Activated CD8-positive, alpha-beta memory T cell treated with anti-CD3 and anti-CD28 coated beads for 24 hours (primary cell): ENCODE results near the gene ICAM5.
A peak's percentile ranks its signal among the peaks of the same experiment; 100 is the strongest.
"Not testable (repeated sequence)": the region's sequence is repeated elsewhere in the genome, so short reads cannot be mapped to it uniquely, and the experiment has no call there.

ENCODE experiments used
- DNase-seq: peaks from one replicate; pipeline ENCODE4 v3.0.0-alpha.2; 2020

The ICAM5 gene

DNA sequence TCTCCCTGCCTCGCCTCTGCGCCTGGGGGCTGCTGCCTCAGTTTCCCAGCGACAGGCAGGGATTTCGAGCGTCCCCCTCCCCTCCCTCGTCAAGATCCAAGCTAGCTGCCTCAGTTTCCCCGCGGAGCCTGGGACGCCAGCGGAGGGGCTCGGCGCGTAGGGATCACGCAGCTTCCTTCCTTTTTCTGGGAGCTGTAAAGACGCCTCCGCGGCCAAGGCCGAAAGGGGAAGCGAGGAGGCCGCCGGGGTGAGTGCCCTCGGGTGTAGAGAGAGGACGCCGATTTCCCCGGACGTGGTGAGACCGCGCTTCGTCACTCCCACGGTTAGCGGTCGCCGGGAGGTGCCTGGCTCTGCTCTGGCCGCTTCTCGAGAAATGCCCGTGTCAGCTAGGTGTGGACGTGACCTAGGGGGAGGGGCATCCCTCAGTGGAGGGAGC is 19.6 kb upstream of the ICAM5 start:
- peak; percentile 87 for DNase-seq

GRCh38 chr19:10270616-10271394 is 18.9 kb upstream of the ICAM5 start, which contains the start of gene ICAM1:
Gene ICAM1, plus strand, starts transcription at chr19:10271120. Its CDS starts 40 bp downstream, at chr19:10271160.
- peak; percentile 89 for DNase-seq

GRCh38 chr19:10271543-10272086 is 18.1 kb upstream of the ICAM5 start:
- peak; percentile 77 for DNase-seq

GRCh38 chr19:10274589-10274988 is 15.2 kb upstream of the ICAM5 start:
- no peak for DNase-seq

DNA sequence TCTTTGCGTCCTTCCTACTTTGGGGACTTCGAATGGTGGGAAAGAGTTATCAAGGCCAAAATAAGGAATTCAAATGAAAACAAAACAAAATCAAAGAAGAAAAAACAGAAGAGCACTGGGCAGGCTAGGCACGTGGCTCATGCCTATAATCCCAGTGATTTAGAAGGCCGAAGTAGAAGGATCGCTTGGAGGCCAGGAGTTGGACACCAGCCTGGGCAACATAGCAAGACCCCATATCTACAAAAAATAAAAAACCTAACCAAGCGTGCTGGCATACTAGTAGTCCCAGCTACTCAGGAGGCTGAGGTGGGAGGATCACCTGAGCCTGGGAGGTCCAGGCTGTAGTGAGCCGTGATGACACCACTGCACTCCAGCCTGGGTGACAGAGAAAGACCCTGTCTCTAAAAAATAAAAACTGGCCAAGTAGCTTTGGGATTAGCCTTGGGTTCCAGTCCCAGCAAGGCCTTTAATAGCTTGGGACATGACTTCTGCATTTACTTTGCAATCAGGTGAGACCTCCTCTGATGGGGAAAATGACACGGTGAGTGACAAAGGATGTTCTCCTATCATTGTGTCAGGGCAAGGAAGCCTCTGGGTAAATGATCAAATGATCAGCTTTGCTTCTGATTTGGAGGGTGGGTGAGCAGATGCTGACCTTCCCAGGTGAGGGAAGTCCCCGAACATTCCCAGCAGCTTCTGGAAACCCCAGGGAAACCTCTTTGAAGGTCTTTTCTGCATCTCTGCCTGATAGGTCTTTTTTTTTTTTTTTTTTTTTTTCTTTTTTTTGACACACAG is 11.8 kb upstream of the ICAM5 start:
- DNase-seq: no peak

DNA sequence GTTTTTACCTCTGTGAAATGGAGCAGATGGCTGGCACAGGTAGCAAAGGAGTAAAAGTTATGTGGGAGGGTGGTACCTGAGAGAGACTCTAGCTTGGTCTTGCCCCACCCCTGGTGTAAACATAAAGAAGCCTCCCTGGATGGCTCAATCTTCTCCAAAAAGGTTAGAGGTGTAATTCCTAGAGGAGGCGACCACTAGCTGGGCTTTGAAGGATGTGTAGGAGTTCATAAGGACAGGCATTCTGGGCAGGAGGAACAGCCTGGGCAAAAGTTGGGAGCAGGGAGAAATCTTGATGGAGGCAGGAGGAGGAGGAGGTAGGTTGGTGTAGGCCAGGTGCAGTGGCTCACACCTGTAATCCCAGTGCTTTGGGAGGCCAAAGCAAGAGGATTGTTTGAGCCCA is 10.8 kb upstream of the ICAM5 start:
- no peak for DNase-seq

- no peak for DNase-seq
Observed at GRCh38 chr19:10279737-10280442, 9.9 kb upstream of the ICAM5 start.

- not testable (repeated sequence) for DNase-seq
Observed at GRCh38 chr19:10282043-10282442, 7.7 kb upstream of the ICAM5 start.

- no peak for DNase-seq
Observed at GRCh38 chr19:10283301-10284064, 6.3 kb upstream of the ICAM5 start.

- DNase-seq: no peak
Observed at GRCh38 chr19:10284065-10284959, 5.4 kb upstream of the ICAM5 start.

DNA sequence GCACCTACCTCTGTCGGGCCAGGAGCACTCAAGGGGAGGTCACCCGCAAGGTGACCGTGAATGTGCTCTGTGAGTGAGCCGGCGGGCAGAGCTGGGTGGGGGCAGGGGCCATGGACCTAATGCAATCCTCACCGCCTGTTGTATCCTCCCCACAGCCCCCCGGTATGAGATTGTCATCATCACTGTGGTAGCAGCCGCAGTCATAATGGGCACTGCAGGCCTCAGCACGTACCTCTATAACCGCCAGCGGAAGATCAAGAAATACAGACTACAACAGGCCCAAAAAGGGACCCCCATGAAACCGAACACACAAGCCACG is 4.8 kb upstream of the ICAM5 start:
- DNase-seq: no peak

DNA sequence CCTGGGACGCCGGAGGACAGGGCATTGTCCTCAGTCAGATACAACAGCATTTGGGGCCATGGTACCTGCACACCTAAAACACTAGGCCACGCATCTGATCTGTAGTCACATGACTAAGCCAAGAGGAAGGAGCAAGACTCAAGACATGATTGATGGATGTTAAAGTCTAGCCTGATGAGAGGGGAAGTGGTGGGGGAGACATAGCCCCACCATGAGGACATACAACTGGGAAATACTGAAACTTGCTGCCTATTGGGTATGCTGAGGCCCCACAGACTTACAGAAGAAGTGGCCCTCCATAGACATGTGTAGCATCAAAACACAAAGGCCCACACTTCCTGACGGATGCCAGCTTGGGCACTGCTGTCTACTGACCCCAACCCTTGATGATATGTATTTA is 4.4 kb upstream of the ICAM5 start:
- no peak for DNase-seq

GRCh38 chr19:10286803-10287737 is 2.7 kb upstream of the ICAM5 start, which contains the start of gene ICAM4:
Gene ICAM4, plus strand, starts transcription at chr19:10286955. Its CDS starts 58 bp downstream, at chr19:10287013.
- peak; percentile 69 for DNase-seq

DNA sequence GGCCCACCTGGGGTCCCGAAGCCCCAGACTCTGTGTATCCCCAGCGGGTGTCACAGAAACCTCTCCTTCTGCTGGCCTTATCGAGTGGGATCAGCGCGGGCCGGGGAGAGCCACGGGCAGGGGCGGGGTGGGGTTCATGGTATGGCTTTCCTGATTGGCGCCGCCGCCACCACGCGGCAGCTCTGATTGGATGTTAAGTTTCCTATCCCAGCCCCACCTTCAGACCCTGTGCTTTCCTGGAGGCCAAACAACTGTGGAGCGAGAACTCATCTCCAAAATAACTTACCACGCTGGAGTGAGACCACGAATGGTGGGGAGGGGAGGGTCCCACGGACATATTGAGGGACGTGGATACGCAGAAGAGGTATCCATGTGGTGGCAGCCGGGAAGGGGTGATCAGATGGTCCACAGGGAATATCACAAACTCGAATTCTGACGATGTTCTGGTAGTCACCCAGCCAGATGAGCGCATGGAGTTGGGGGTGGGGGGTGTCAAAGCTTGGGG is 1.0 kb upstream of the ICAM5 start:
- DNase-seq: peak; percentile 76

- peak; percentile 88 for DNase-seq
Observed at GRCh38 chr19:10289167-10289835, 451 bp upstream of the ICAM5 start.

GRCh38 chr19:10290357-10290875 is 664 bp downstream of the ICAM5 start:
- peak; percentile 67 for DNase-seq

DNA sequence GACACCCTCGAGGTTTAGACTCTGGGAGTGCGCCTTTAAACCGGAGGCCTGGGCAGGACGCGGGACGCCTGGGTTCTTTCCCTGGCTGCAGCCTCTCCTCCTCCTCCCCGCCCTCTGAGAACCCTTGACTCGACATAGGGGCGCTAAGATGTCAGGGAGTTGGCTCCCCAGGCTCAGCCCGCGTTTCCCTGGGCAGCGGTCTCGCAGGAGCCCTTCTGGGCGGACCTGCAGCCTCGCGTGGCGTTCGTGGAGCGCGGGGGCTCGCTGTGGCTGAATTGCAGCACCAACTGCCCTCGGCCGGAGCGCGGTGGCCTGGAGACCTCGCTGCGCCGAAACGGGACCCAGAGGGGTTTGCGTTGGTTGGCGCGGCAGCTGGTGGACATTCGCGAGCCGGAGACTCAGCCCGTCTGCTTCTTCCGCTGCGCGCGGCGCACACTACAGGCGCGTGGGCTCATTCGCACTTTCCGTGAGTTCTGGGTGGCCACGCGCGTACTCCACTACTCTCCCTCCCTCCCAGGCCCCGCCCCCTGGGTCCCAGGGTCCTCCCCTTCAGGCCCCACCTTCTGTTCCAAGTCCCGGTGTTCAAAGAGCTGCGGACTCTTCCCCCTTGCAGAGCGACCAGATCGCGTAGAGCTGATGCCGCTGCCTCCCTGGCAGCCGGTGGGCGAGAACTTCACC is 1.3 kb downstream of the ICAM5 start:
- DNase-seq: peak; percentile 81

DNA sequence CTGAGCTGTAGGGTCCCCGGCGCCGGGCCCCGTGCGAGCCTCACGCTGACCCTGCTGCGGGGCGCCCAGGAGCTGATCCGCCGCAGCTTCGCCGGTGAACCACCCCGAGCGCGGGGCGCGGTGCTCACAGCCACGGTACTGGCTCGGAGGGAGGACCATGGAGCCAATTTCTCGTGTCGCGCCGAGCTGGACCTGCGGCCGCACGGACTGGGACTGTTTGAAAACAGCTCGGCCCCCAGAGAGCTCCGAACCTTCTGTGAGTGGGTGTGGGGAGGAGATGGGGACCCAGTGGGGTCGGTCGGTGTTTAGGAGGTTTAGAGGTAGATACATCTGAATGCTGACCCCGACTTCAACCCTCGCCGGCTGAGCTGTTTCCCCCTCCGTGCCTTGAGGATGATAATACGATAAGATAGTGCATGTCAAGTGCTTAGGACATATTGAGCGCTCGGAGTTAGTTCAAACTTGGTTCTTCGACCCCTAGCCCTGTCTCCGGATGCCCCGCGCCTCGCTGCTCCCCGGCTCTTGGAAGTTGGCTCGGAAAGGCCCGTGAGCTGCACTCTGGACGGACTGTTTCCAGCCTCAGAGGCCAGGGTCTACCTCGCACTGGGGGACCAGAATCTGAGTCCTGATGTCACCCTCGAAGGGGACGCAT is 1.9 kb downstream of the ICAM5 start:
- DNase-seq: no peak
